ENCODE results near the gene EID3.

The EID3 gene

GRCh38 chr12:104306376-104306775, 2.8 kb downstream of the EID3 start:
- H3K4me3 ChIP-seq (ENCODE audit: low read depth, low read length), result no peak overlapping the region
- TF ChIP-seq CTCF (IDR thresholded peaks at IDR 0.05; ENCODE audit: low read depth, low read length, missing control alignments), result no peak
- DNase-seq (ENCODE audit: low read depth), result no peak

- no peak for TF ChIP-seq CTCF (IDR thresholded peaks at IDR 0.05; ENCODE audit: low read depth, low read length, missing control alignments)
- no peak overlapping the region for H3K4me3 ChIP-seq (ENCODE audit: low read depth, low read length)
- no peak for DNase-seq (ENCODE audit: low read depth)
Observed at GRCh38 chr12:104306943-104307654, 3.6 kb downstream of the EID3 start.

GRCh38 chr12:104307655-104308000, 4.1 kb downstream of the EID3 start:
- no peak for TF ChIP-seq CTCF (IDR thresholded peaks at IDR 0.05; ENCODE audit: low read depth, low read length, missing control alignments)
- DNase-seq (ENCODE audit: low read depth), result no peak
- no peak overlapping the region for H3K4me3 ChIP-seq (ENCODE audit: low read depth, low read length)

GRCh38 chr12:104309446-104309993, 6.0 kb downstream of the EID3 start:
- TF ChIP-seq CTCF (IDR thresholded peaks at IDR 0.05; ENCODE audit: low read depth, low read length, missing control alignments), result no peak
- DNase-seq (ENCODE audit: low read depth), result no peak
- no peak overlapping the region for H3K4me3 ChIP-seq (ENCODE audit: low read depth, low read length)

GRCh38 chr12:104310751-104311633, 7.5 kb downstream of the EID3 start:
- H3K4me3 ChIP-seq (ENCODE audit: low read depth, low read length), result no peak overlapping the region
- DNase-seq (ENCODE audit: low read depth), result no peak
- TF ChIP-seq CTCF (IDR thresholded peaks at IDR 0.05; ENCODE audit: low read depth, low read length, missing control alignments), result no peak

- TF ChIP-seq CTCF (IDR thresholded peaks at IDR 0.05; ENCODE audit: low read depth, low read length, missing control alignments), result no peak
- DNase-seq (ENCODE audit: low read depth), result no peak
- no peak overlapping the region for H3K4me3 ChIP-seq (ENCODE audit: low read depth, low read length)
Observed at GRCh38 chr12:104312202-104312601, 8.7 kb downstream of the EID3 start.
